Measurements from ENCODE around the gene SERPINH1. TPM values are rescaled to one million over a fixed set of nuclear protein-coding genes. Genes with fewer than 3 reads are reported as not detected.

SERPINH1 gene
- total and polyA plus RNA-seq, 7 donors, result 11.6 to 43.3 (median 28.8) TPM

GRCh38 chr11:75560644-75561043 lies 1.4 kb upstream of the SERPINH1 start:
- intact Hi-C loops (cut with DNase I), result loop anchor here in 1 of 2 donors (10.0 kb wide), 1 partner anchor 144 kb away; no protein-coding TSS in a partner anchor
- Histone ChIP-seq H3K9me3 (no peaks in the 10 kb centered on the region), H3K36me3 (ENCODE audit: insufficient read depth in 1 of 2, low read depth in 1 of 2) (no peaks in the 10 kb centered on the region), H3K4me3 (no peak overlapping the region), H3K4me1 (peaks cover 45% of the 10 kb centered on the region), H3K27me3 (ENCODE audit: insufficient read depth in 3 of 3, low read length in 2 of 3) (no peaks in the 10 kb centered on the region), H3K27ac (peak overlapping the region; percentile 71)
- TF ChIP-seq CTCF (IDR thresholded peaks at IDR 0.05), result no peak
- 63 to 68% (median 67%) methylated on average over 1 of the region's 1 CpG for WGBS, 3 donors
- ATAC-seq, result no peak
- DNase-seq, result no peak

GRCh38 chr11:75561426-75562047 lies 516 bp upstream of the SERPINH1 start:
- no peak for DNase-seq
- H3K9me3 ChIP-seq, result no peaks in the 10 kb centered on the region
- H3K27me3 ChIP-seq (ENCODE audit: insufficient read depth in 3 of 3, low read length in 2 of 3), result no peaks in the 10 kb centered on the region
- peak overlapping the region; percentile 100 for H3K27ac ChIP-seq
- H3K4me3 ChIP-seq, result peak overlapping the region; percentile 99
- peaks cover 50% of the 10 kb centered on the region for H3K4me1 ChIP-seq
- 19 to 25% (median 20%) methylated on average over 19 to 21 of the region's 21 CpGs for WGBS, 3 donors
- TF ChIP-seq CTCF (IDR thresholded peaks at IDR 0.05), result no peak
- H3K36me3 ChIP-seq (ENCODE audit: insufficient read depth in 1 of 2, low read depth in 1 of 2), result peaks cover 2 to 6% of the 10 kb centered on the region in 2 donors
- no peak for ATAC-seq
- intact Hi-C loops (cut with DNase I), result loop anchor here in 1 of 2 donors (10.0 kb wide), 1 partner anchor 143 kb away; no protein-coding TSS in a partner anchor

GRCh38 chr11:75562836-75563484 lies 907 bp downstream of the SERPINH1 start:
- TF ChIP-seq CTCF (IDR thresholded peaks at IDR 0.05), result no peak
- intact Hi-C loops (cut with DNase I), result loop anchor here in 1 of 2 donors (10.0 kb wide), 1 partner anchor 142 kb away; no protein-coding TSS in a partner anchor
- Histone ChIP-seq H3K27me3 (ENCODE audit: insufficient read depth in 3 of 3, low read length in 2 of 3) (no peaks in the 10 kb centered on the region), H3K36me3 (ENCODE audit: insufficient read depth in 1 of 2, low read depth in 1 of 2) (peaks cover 5 to 20% of the 10 kb centered on the region in 2 donors), H3K27ac (peak overlapping the region; percentile 100), H3K9me3 (no peaks in the 10 kb centered on the region), H3K4me3 (peak overlapping the region; percentile 99), H3K4me1 (peaks cover 45% of the 10 kb centered on the region)
- ATAC-seq (peak in 3 of 4 donors; percentile 5 to 13 (median 12)), DNase-seq (peak; percentile 63 to 66)
- 5 to 8% (median 6%) methylated on average over 16 of the region's 16 CpGs for WGBS, 3 donors

- WGBS, 3 donors, result 28 to 38% (median 34%) methylated on average over 5 of the region's 5 CpGs
- intact Hi-C loops (cut with DNase I), result loop anchor here in 1 of 2 donors (10.0 kb wide), 1 partner anchor 141 kb away; no protein-coding TSS in a partner anchor
- DNase-seq, result no peak
- Histone ChIP-seq H3K27me3 (ENCODE audit: insufficient read depth in 3 of 3, low read length in 2 of 3) (no peaks in the 10 kb centered on the region), H3K4me3 (peak overlapping the region; percentile 99), H3K27ac (peak overlapping the region; percentile 100), H3K36me3 (ENCODE audit: insufficient read depth in 1 of 2, low read depth in 1 of 2) (peaks cover 5 to 26% of the 10 kb centered on the region in 2 donors), H3K9me3 (no peaks in the 10 kb centered on the region), H3K4me1 (peaks cover 39% of the 10 kb centered on the region)
- TF ChIP-seq CTCF (IDR thresholded peaks at IDR 0.05), result no peak
- ATAC-seq, result no peak
These were observed 1.5 kb downstream of the SERPINH1 start for GRCh38 chr11:75563501-75563977.

Data from psoas muscle (tissue), 8 donors.